ENCODE measurements around the gene SNRPA.

SNRPA gene

GRCh38 chr19:40744554-40745401 is 6.2 kb upstream of the SNRPA start (continued):
- no peak for TF ChIP-seq ZNF132 (tag by site-specific recombination; IDR thresholded peaks at IDR 0.05; ENCODE audit: borderline replicate concordance)
- TF ChIP-seq ZIC2 (tag by site-specific recombination; IDR thresholded peaks at IDR 0.05), result peak; percentile 24; the same call in 1 of the 2 replicates
- TF ChIP-seq ZNF140 (tag by site-specific recombination; IDR thresholded peaks at IDR 0.05), result no peak
- no peak for TF ChIP-seq ZNF677 (tag by site-specific recombination; IDR thresholded peaks at IDR 0.05)
- TF ChIP-seq GLIS2 (tag by site-specific recombination; IDR thresholded peaks at IDR 0.05), result peak; percentile 56
- no peak for TF ChIP-seq ZNF707 (tag by site-specific recombination; IDR thresholded peaks at IDR 0.05)
- TF ChIP-seq ZBTB44 (tag by site-specific recombination; IDR thresholded peaks at IDR 0.05), result no peak
- TF ChIP-seq ZNF600 (tag by site-specific recombination; IDR thresholded peaks at IDR 0.05), result peak; percentile 68
- no peak for TF ChIP-seq KLF1 (tag by site-specific recombination; IDR thresholded peaks at IDR 0.05)
- no peak for TF ChIP-seq ZNF266 (tag by site-specific recombination; IDR thresholded peaks at IDR 0.05; ENCODE audit: low read depth)
- no peak for TF ChIP-seq ZNF350 (tag by site-specific recombination; IDR thresholded peaks at IDR 0.05)
- TF ChIP-seq ZBTB17 (tag by site-specific recombination; IDR thresholded peaks at IDR 0.05), result peak; percentile 52
- TF ChIP-seq ZNF311 (tag by site-specific recombination; IDR thresholded peaks at IDR 0.05; ENCODE audit: borderline replicate concordance), result no peak
- TF ChIP-seq ZNF114 (tag by site-specific recombination; IDR thresholded peaks at IDR 0.05), result no peak
- no peak for TF ChIP-seq ZNF341 (tag by site-specific recombination; IDR thresholded peaks at IDR 0.05; ENCODE audit: low read depth)
- no peak for TF ChIP-seq ZNF280D (tag by site-specific recombination; IDR thresholded peaks at IDR 0.05)
- 0 out of 2 replicates have a peak, but pooled peaks have one; percentile 26 for TF ChIP-seq WT1 (tag by site-specific recombination; IDR thresholded peaks at IDR 0.05)
- no peak for TF ChIP-seq ZBTB49 (tag by site-specific recombination; IDR thresholded peaks at IDR 0.05; ENCODE audit: low read depth)
- no peak for TF ChIP-seq ZNF248 (tag by site-specific recombination; IDR thresholded peaks at IDR 0.05)
- no peak for TF ChIP-seq ZNF148 (tag by site-specific recombination; IDR thresholded peaks at IDR 0.05; ENCODE audit: borderline replicate concordance)
- TF ChIP-seq REPIN1 (tag by site-specific recombination; IDR thresholded peaks at IDR 0.05; ENCODE audit: low read depth), result no peak
- no peak for TF ChIP-seq YY2 (tag by site-specific recombination; IDR thresholded peaks at IDR 0.05)
- TF ChIP-seq SP2 (tag by site-specific recombination; IDR thresholded peaks at IDR 0.05), result no peak
- no peak for TF ChIP-seq ZNF624 (tag by site-specific recombination; IDR thresholded peaks at IDR 0.05)
- TF ChIP-seq ZNF24 (tag by site-specific recombination; IDR thresholded peaks at IDR 0.05), result no peak
- TF ChIP-seq ZNF585B (tag by site-specific recombination; IDR thresholded peaks at IDR 0.05), result no peak
- TF ChIP-seq ZNF664 (tag by site-specific recombination; IDR thresholded peaks at IDR 0.05), result no peak
- TF ChIP-seq ZNF660 (tag by site-specific recombination; IDR thresholded peaks at IDR 0.05), result no peak
- TF ChIP-seq CTCF (tag by site-specific recombination; IDR thresholded peaks at IDR 0.05), result peak; percentile 68
- TF ChIP-seq SCRT1 (tag by site-specific recombination; IDR thresholded peaks at IDR 0.05; ENCODE audit: borderline replicate concordance), result no peak
